Measurements from ENCODE around the gene S100A4. TPM values are rescaled to one million over a fixed set of nuclear protein-coding genes. Genes with fewer than 3 reads are reported as not detected.

The S100A4 gene
- total RNA-seq, 2 experiments from 2014 or later = 36.5 to 37.9 TPM

GRCh38 chr1:153509729-153510354 is 35.8 kb downstream of the S100A4 start:
- H3K4me1 Mint-ChIP-seq (ENCODE audit: low read depth) = peaks cover 8% of the 10 kb centered on the region
- DNase-seq = peak; percentile 85
- H3K27me3 Mint-ChIP-seq (ENCODE audit: low read depth) = no peaks in the 10 kb centered on the region
- H3K9me3 Mint-ChIP-seq = no peaks in the 10 kb centered on the region
- CTCF ChIA-PET = interaction anchor here (0.6 to 7.2 kb wide), 23 partner anchors 8 to 468 kb away, joined by 3 to 153 read pairs (median 4); partner anchors contain the start of genes CHTOP, JTB, S100A14 and S100A2
- H3K27ac Mint-ChIP-seq = no peak overlapping the region
- intact Hi-C loops (cut with micrococcal nuclease) = loop anchor here (1.0 to 2.0 kb wide), 3 partner anchors 125 to 480 kb away; partner anchors contain the start of genes CHTOP, ILF2 and RPS27
- H3K4me3 Mint-ChIP-seq = no peak overlapping the region
- H3K36me3 Mint-ChIP-seq (ENCODE audit: low read depth) = no peaks in the 10 kb centered on the region

GRCh38 chr1:153509036-153509435 is 36.6 kb downstream of the S100A4 start:
- intact Hi-C loops (cut with micrococcal nuclease) = loop anchor here (1.0 kb wide), 1 partner anchor 481 kb away; the partner anchor contains the start of gene RPS27
- DNase-seq = no peak
- no peak overlapping the region for H3K4me3 Mint-ChIP-seq
- CTCF ChIA-PET = interaction anchor here (0.7 to 7.2 kb wide), 12 partner anchors 9 to 240 kb away, joined by 3 to 153 read pairs (median 4); partner anchors contain the start of genes S100A14 and S100A6
- no peaks in the 10 kb centered on the region for H3K27me3 Mint-ChIP-seq (ENCODE audit: low read depth)
- H3K36me3 Mint-ChIP-seq (ENCODE audit: low read depth) = no peaks in the 10 kb centered on the region
- H3K27ac Mint-ChIP-seq = no peak overlapping the region
- no peaks in the 10 kb centered on the region for H3K9me3 Mint-ChIP-seq
- peaks cover 8% of the 10 kb centered on the region for H3K4me1 Mint-ChIP-seq (ENCODE audit: low read depth)

- H3K4me3 Mint-ChIP-seq = no peak overlapping the region
- peaks cover 8% of the 10 kb centered on the region for H3K4me1 Mint-ChIP-seq (ENCODE audit: low read depth)
- H3K27ac Mint-ChIP-seq = no peak overlapping the region
- H3K9me3 Mint-ChIP-seq = no peaks in the 10 kb centered on the region
- CTCF ChIA-PET = interaction anchor here (0.6 to 7.2 kb wide), 7 partner anchors 12 to 239 kb away, joined by 3 to 153 read pairs (median 5); partner anchors contain the start of genes S100A4 and S100A6
- intact Hi-C loops (cut with micrococcal nuclease) = no loop called here
- no peaks in the 10 kb centered on the region for H3K36me3 Mint-ChIP-seq (ENCODE audit: low read depth)
- DNase-seq = no peak
- no peaks in the 10 kb centered on the region for H3K27me3 Mint-ChIP-seq (ENCODE audit: low read depth)
These were observed 37.6 kb downstream of the S100A4 start for GRCh38 chr1:153507926-153508583.

GRCh38 chr1:153506831-153507413 is 38.7 kb downstream of the S100A4 start:
- H3K27ac Mint-ChIP-seq = no peak overlapping the region
- intact Hi-C loops (cut with micrococcal nuclease) = no loop called here
- no peaks in the 10 kb centered on the region for H3K36me3 Mint-ChIP-seq (ENCODE audit: low read depth)
- DNase-seq = no peak
- no peaks in the 10 kb centered on the region for H3K27me3 Mint-ChIP-seq (ENCODE audit: low read depth)
- CTCF ChIA-PET = interaction anchor here (1.3 to 7.2 kb wide), 2 partner anchors 12 to 64 kb away, joined by 3 to 153 read pairs; no protein-coding TSS in a partner anchor
- peaks cover 8% of the 10 kb centered on the region for H3K4me1 Mint-ChIP-seq (ENCODE audit: low read depth)
- H3K4me3 Mint-ChIP-seq = no peak overlapping the region
- no peaks in the 10 kb centered on the region for H3K9me3 Mint-ChIP-seq

- H3K4me3 Mint-ChIP-seq = no peak overlapping the region
- CTCF ChIA-PET = interaction anchor here (1.3 to 7.2 kb wide), 2 partner anchors 12 to 64 kb away, joined by 3 to 153 read pairs; no protein-coding TSS in a partner anchor
- H3K27me3 Mint-ChIP-seq (ENCODE audit: low read depth) = no peaks in the 10 kb centered on the region
- DNase-seq = no peak
- H3K9me3 Mint-ChIP-seq = no peaks in the 10 kb centered on the region
- intact Hi-C loops (cut with micrococcal nuclease) = no loop called here
- H3K4me1 Mint-ChIP-seq (ENCODE audit: low read depth) = peaks cover 6% of the 10 kb centered on the region
- H3K36me3 Mint-ChIP-seq (ENCODE audit: low read depth) = no peaks in the 10 kb centered on the region
- H3K27ac Mint-ChIP-seq = no peak overlapping the region
These were observed 39.2 kb downstream of the S100A4 start for GRCh38 chr1:153506386-153506785.

GRCh38 chr1:153505576-153505975 is 40.0 kb downstream of the S100A4 start:
- Mint-ChIP-seq H3K4me3 (no peak overlapping the region), H3K36me3 (ENCODE audit: low read depth) (no peaks in the 10 kb centered on the region), H3K9me3 (no peaks in the 10 kb centered on the region), H3K4me1 (ENCODE audit: low read depth) (no peaks in the 10 kb centered on the region), H3K27me3 (ENCODE audit: low read depth) (no peaks in the 10 kb centered on the region), H3K27ac (no peak overlapping the region)
- DNase-seq = no peak
- CTCF ChIA-PET = interaction anchor here (1.3 to 1.9 kb wide), 2 partner anchors 10 to 11 kb away, joined by 3 to 11 read pairs; no protein-coding TSS in a partner anchor
- intact Hi-C loops (cut with micrococcal nuclease) = no loop called here

GRCh38 chr1:153503766-153504165 is 41.8 kb downstream of the S100A4 start:
- intact Hi-C loops (cut with micrococcal nuclease) = no loop called here
- CTCF ChIA-PET = interaction anchor here (1.9 kb wide), 1 partner anchor 9 kb away, joined by 11 read pairs; no protein-coding TSS in a partner anchor

GRCh38 chr1:153498746-153499145 is 46.9 kb downstream of the S100A4 start:
- H3K4me3 Mint-ChIP-seq = no peak overlapping the region
- CTCF ChIA-PET = interaction anchor here (0.6 to 2.6 kb wide), 5 partner anchors 33 to 263 kb away, joined by 3 to 20 read pairs (median 4); no protein-coding TSS in a partner anchor
- H3K27me3 Mint-ChIP-seq (ENCODE audit: low read depth) = peaks cover 14% of the 10 kb centered on the region
- H3K27ac Mint-ChIP-seq = no peak overlapping the region
- DNase-seq = no peak
- no peaks in the 10 kb centered on the region for H3K4me1 Mint-ChIP-seq (ENCODE audit: low read depth)
- intact Hi-C loops (cut with micrococcal nuclease) = no loop called here
- no peaks in the 10 kb centered on the region for H3K9me3 Mint-ChIP-seq
- no peaks in the 10 kb centered on the region for H3K36me3 Mint-ChIP-seq (ENCODE audit: low read depth)

More at GRCh38 chr1:153503766-153504165, 41.8 kb downstream of the S100A4 start:
- Mint-ChIP-seq H3K4me3 (no peak overlapping the region), H3K27ac (no peak overlapping the region), H3K36me3 (ENCODE audit: low read depth) (no peaks in the 10 kb centered on the region), H3K9me3 (no peaks in the 10 kb centered on the region), H3K27me3 (ENCODE audit: low read depth) (peaks cover 7% of the 10 kb centered on the region), H3K4me1 (ENCODE audit: low read depth) (no peaks in the 10 kb centered on the region)
- no peak for DNase-seq

- intact Hi-C loops (cut with micrococcal nuclease) = loop anchor here (1.0 kb wide), 2 partner anchors 30 to 143 kb away; no protein-coding TSS in a partner anchor
- Mint-ChIP-seq H3K4me1 (ENCODE audit: low read depth) (no peaks in the 10 kb centered on the region), H3K27me3 (ENCODE audit: low read depth) (peaks cover 14% of the 10 kb centered on the region), H3K36me3 (ENCODE audit: low read depth) (no peaks in the 10 kb centered on the region), H3K4me3 (no peak overlapping the region), H3K9me3 (no peaks in the 10 kb centered on the region), H3K27ac (no peak overlapping the region)
- no peak for DNase-seq
- CTCF ChIA-PET = interaction anchor here (0.6 to 5.2 kb wide), 31 partner anchors 9 to 570 kb away, joined by 3 to 127 read pairs (median 5); partner anchors contain the start of genes PGLYRP4 and S100A9
These were observed 50.1 kb downstream of the S100A4 start for GRCh38 chr1:153495536-153495935.

- Mint-ChIP-seq H3K36me3 (ENCODE audit: low read depth) (no peaks in the 10 kb centered on the region), H3K27me3 (ENCODE audit: low read depth) (peaks cover 14% of the 10 kb centered on the region), H3K9me3 (no peaks in the 10 kb centered on the region), H3K4me1 (ENCODE audit: low read depth) (no peaks in the 10 kb centered on the region), H3K27ac (no peak overlapping the region), H3K4me3 (no peak overlapping the region)
- intact Hi-C loops (cut with micrococcal nuclease) = loop anchor here (1.0 kb wide), 2 partner anchors 30 to 143 kb away; no protein-coding TSS in a partner anchor
- peak; percentile 89 for DNase-seq
- CTCF ChIA-PET = interaction anchor here (0.6 to 5.2 kb wide), 35 partner anchors 9 to 569 kb away, joined by 3 to 127 read pairs (median 4); partner anchors contain the start of genes PGLYRP4, S100A4 and S100A9
These were observed 50.5 kb downstream of the S100A4 start for GRCh38 chr1:153494976-153495535.
